B cell (primary cell): Measurements from ENCODE around the gene BLOC1S2. TPM values are rescaled to one million over a fixed set of nuclear protein-coding genes. Genes with fewer than 3 reads are reported as not detected.
"Not testable (repeated sequence)": the region's sequence is repeated elsewhere in the genome, so short reads cannot be mapped to it uniquely, and the experiment has no call there.

Experiments used
- ATAC-seq: fragments of 200-7000 bp; cut with Tn5 transposase; one replicate; pipeline ENCODE4 v1.10.0; 2021; ENCODE audit warnings: low read depth, mild to moderate bottlenecking, moderate number of reproducible peaks, moderate library complexity
- CTCF ChIA-PET: fragments of 350-600 bp; sonication (Branson Sonifier 250); formaldehyde crosslinking; loops from one replicate; lab custom pipeline; 2021; ENCODE audit warnings: antibody characterized with exemption, inconsistent platforms; lab: Charles Lee
- POLR2A ChIA-PET: fragments of 350-600 bp; sonication (Branson Sonifier 250); formaldehyde crosslinking; loops from one replicate; lab custom pipeline; 2021; ENCODE audit warnings: antibody characterized with exemption; lab: Charles Lee
- DNase-seq: peaks from one replicate; pipeline ENCODE4 v3.0.0; 2013
- H2AFZ ChIP-seq: 2 replicates; pipeline ENCODE4 v1.6.1; 2012; ENCODE audit warnings: mild to moderate bottlenecking, low read depth, low read length; ENCODE audit not compliant: insufficient read depth, poor library complexity, severe bottlenecking
- H3K27ac ChIP-seq, 2 donors: 1 replicate in 1 of 2; 2 replicates in 1 of 2; pipeline ENCODE4 v1.5.1; 2012 to 2013; ENCODE audit warnings: low read length in 2 of 2, mild to moderate bottlenecking in 2 of 2, moderate library complexity in 1 of 2
- H3K27me3 ChIP-seq, 4 experiments: fragments of 200-600 bp in 1 of 4; sonication (generic) in 1 of 4; replicated peaks in 1 of 4; 1 replicate in 2 of 4; 2 replicates in 2 of 4; pipeline versions ENCODE4 v1.6.1 to v1.7.0; 2013 to 2016; ENCODE audit warnings: low read length in 3 of 4, mild to moderate bottlenecking in 2 of 4, mixed read lengths in 1 of 4, moderate library complexity in 1 of 4; ENCODE audit not compliant: insufficient read depth in 4 of 4, control insufficient read depth in 3 of 4; ENCODE audit errors: control extremely low read depth in 1 of 4
- H3K36me3 ChIP-seq, 2 experiments: replicated peaks in 1 of 2; 1 replicate in 1 of 2; 2 replicates in 1 of 2; pipeline versions ENCODE4 v1.6.1 to v1.7.1; 2013; ENCODE audit warnings: low read length in 1 of 2; ENCODE audit not compliant: insufficient read depth in 2 of 2, control insufficient read depth in 1 of 2; ENCODE audit errors: control extremely low read depth in 1 of 2, extremely low read depth in 1 of 2
- H3K4me1 ChIP-seq, 2 donors: fragments of 200-600 bp in 1 of 2; sonication (generic) in 1 of 2; 1 replicate in 1 of 2; 2 replicates in 1 of 2; pipeline versions ENCODE4 v1.5.1 to v1.6.1; 2013 to 2017; ENCODE audit warnings: low read length in 2 of 2; ENCODE audit not compliant: control insufficient read depth in 2 of 2, insufficient read depth in 2 of 2
- H3K4me2 ChIP-seq: replicated peaks from 2 replicates; pipeline ENCODE3; 2012; ENCODE audit warnings: mild to moderate bottlenecking, low read depth, low read length; ENCODE audit not compliant: poor library complexity, severe bottlenecking
- H3K4me3 ChIP-seq, 5 experiments: fragments of 200-600 bp in 1 of 5; sonication (generic) in 1 of 5; 1 replicate in 3 of 5; 2 replicates in 2 of 5; pipeline versions ENCODE4 v1.5.1 to v1.7.0; 2011 to 2016; ENCODE audit warnings: low read length in 4 of 5, mild to moderate bottlenecking in 4 of 5, low read depth in 2 of 5, control low read depth in 1 of 5, moderate library complexity in 1 of 5; ENCODE audit not compliant: insufficient read depth in 1 of 5; ENCODE audit errors: control extremely low read depth in 1 of 5, extremely low read depth in 1 of 5
- H3K79me2 ChIP-seq: fragments of 200-600 bp; sonication (generic); one replicate; pipeline ENCODE4 v1.6.0; 2016; ENCODE audit warnings: low read length; ENCODE audit not compliant: control insufficient read depth, insufficient read depth
- H3K9ac ChIP-seq: fragments of 200-600 bp; sonication (generic); 2 replicates; pipeline ENCODE4 v1.6.1; 2017; ENCODE audit warnings: mild to moderate bottlenecking, low read length, moderate library complexity
- H3K9me3 ChIP-seq, 3 donors: one replicate each; pipeline versions ENCODE4 v1.6.1 to v1.7.1; 2013; ENCODE audit warnings: low read length in 2 of 3; ENCODE audit not compliant: control insufficient read depth in 2 of 3, insufficient read depth in 1 of 3; ENCODE audit errors: control extremely low read depth in 1 of 3
- H4K20me1 ChIP-seq: 2 replicates; pipeline ENCODE4 v1.6.0; 2012; ENCODE audit warnings: mild to moderate bottlenecking, low read length; ENCODE audit not compliant: insufficient read depth, control insufficient read depth, poor library complexity, severe bottlenecking
- H3K27ac Mint-ChIP-seq: one replicate; pipeline ENCODE4 v1.8.0; 2021; ENCODE audit warnings: mixed read lengths
- H3K27me3 Mint-ChIP-seq: one replicate; pipeline ENCODE4 v1.8.0; 2021; ENCODE audit warnings: mixed read lengths
- H3K4me1 Mint-ChIP-seq: one replicate; pipeline ENCODE4 v1.8.0; 2021; ENCODE audit warnings: mixed read lengths
- H3K4me3 Mint-ChIP-seq: one replicate; pipeline ENCODE4 v1.8.0; 2021; ENCODE audit warnings: mixed read lengths
- H3K9me3 Mint-ChIP-seq: one replicate; pipeline ENCODE4 v1.8.0; 2022; ENCODE audit warnings: mixed read lengths; ENCODE audit not compliant: insufficient read depth
- EZH2 ChIP-seq: IDR thresholded peaks from 2 replicates; pipeline ENCODE4 v1.6.1; 2012; ENCODE audit warnings: borderline replicate concordance, low read depth, mild to moderate bottlenecking, moderate library complexity, low read length; ENCODE audit not compliant: insufficient read depth, poor library complexity, severe bottlenecking
- WGBS: methylation state at CpG from one replicate; pipeline ENCODE4 v1.1.5; 2013; ENCODE audit warnings: missing lambda C conversion rate; ENCODE audit not compliant: insufficient coverage; 5-methylcytosine and 5-hydroxymethylcytosine counted together
- intact Hi-C: fragments of 100-400 bp; cut with micrococcal nuclease; formaldehyde crosslinking; loops from one replicate; pipeline ENCODE4 v1.10.0; 2022
- polyA plus RNA-seq: library from polyadenylated mRNA; depleted of rRNA; stranded (reverse); fragments of >200 nt; gene quantifications from 2 replicates; pipeline ENCODE4 v1.2.3, GENCODE V29; 2012
- total RNA-seq, 2 donors: library from RNA; stranded (reverse); fragments of 120-200 nt in 1 of 2; gene quantifications; 1 replicate in 1 of 2; 2 replicates in 1 of 2; pipeline versions ENCODE4 v1.2.3 to v1.2.4, GENCODE V29; 2013 to 2022
- TF ChIP-seq, protein P1 (sequence below): fragments of 200-600 bp; IDR thresholded peaks from one replicate; pipeline ENCODE4 v1.8.0; 2022; ENCODE audit warnings: antibody characterized with exemption, mild to moderate bottlenecking

Gene BLOC1S2
- total and polyA plus RNA-seq, 2 donors (not counting 1 experiment from before 2014, with no cell fraction given), result 47.2 to 48.7 TPM

DNA sequence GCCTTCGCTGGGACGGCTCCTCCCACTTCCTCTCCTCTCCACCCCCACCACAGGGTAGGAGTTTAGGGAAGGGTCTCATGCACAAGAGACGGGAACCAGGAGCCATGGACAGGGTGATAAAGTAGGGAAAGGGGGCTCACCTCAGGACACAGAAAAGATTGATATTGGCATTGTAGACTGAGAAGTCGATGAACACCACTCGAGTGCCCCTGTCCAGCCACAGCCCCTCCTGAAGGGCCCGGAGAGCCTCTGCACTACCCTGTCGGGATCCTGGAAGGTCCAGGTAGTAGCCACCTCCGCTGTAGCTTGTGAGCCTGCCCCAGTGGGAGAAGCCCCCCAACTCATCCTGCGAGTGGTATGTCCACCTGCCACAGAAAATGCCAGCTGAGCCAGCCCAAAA lies 10.8 kb upstream of the BLOC1S2 start:
- Mint-ChIP-seq H3K27me3 (peaks cover 35% of the 10 kb centered on the region), H3K9me3 (no peaks in the 10 kb centered on the region), H3K4me1 (peaks cover 18% of the 10 kb centered on the region), H3K4me3 (no peak overlapping the region), H3K27ac (no peak overlapping the region)
- intact Hi-C loops, result no loop called here
- ATAC-seq (no peak), DNase-seq (no peak)
- Histone ChIP-seq H2AFZ (no peak overlapping the region), H3K27me3 (peaks cover 0 to 19% (median 4%) of the 10 kb centered on the region in 4 experiments), H3K4me1 (peaks cover 10 to 12% of the 10 kb centered on the region in 2 donors), H3K9me3 (no peaks in the 10 kb centered on the region), H3K79me2 (no peaks in the 10 kb centered on the region), H3K27ac (no peak overlapping the region), H3K4me2 (no peak overlapping the region), H3K9ac (no peak overlapping the region), H3K36me3 (no peaks in the 10 kb centered on the region), H3K4me3 (no peak overlapping the region), H4K20me1 (no peaks in the 10 kb centered on the region)
- 85% methylated on average over 6 of the region's 9 CpGs for WGBS
- CTCF ChIA-PET, result interaction anchor here (1.8 kb wide), 1 partner anchor 222 kb away, joined by 5 read pairs; the partner anchor contains the start of gene SEC31B
- TF ChIP-seq EZH2, result no peak
- TF ChIP-seq, protein P1, sequence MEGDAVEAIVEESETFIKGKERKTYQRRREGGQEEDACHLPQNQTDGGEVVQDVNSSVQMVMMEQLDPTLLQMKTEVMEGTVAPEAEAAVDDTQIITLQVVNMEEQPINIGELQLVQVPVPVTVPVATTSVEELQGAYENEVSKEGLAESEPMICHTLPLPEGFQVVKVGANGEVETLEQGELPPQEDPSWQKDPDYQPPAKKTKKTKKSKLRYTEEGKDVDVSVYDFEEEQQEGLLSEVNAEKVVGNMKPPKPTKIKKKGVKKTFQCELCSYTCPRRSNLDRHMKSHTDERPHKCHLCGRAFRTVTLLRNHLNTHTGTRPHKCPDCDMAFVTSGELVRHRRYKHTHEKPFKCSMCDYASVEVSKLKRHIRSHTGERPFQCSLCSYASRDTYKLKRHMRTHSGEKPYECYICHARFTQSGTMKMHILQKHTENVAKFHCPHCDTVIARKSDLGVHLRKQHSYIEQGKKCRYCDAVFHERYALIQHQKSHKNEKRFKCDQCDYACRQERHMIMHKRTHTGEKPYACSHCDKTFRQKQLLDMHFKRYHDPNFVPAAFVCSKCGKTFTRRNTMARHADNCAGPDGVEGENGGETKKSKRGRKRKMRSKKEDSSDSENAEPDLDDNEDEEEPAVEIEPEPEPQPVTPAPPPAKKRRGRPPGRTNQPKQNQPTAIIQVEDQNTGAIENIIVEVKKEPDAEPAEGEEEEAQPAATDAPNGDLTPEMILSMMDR, result no peak
- POLR2A ChIA-PET, result no interaction called here

DNA sequence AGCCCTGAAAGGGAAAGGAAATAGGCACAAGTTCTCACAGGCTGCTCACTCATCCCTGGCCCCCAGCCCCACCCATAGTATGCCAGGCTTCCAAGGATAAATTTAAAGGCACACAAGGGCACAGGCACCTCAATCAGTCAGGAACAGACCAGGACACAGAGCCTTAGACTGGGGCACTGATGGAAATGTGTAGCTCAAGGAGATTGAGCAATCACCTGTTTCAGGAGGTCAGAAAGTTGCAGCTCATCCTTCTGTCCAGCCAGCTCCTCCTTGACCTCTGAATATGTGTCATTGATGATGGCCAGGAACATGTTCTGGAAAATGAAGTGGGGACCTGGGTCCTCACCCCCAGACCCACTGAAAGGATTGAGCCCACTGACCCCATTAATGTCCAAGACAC lies 6.6 kb upstream of the BLOC1S2 start:
- Histone ChIP-seq H3K27me3 (peaks cover 0 to 15% (median 4%) of the 10 kb centered on the region in 4 experiments), H3K4me2 (no peak overlapping the region), H3K9me3 (no peaks in the 10 kb centered on the region), H4K20me1 (no peaks in the 10 kb centered on the region), H3K79me2 (peaks cover 26% of the 10 kb centered on the region), H3K27ac (no peak overlapping the region), H2AFZ (no peak overlapping the region), H3K36me3 (no peaks in the 10 kb centered on the region), H3K4me3 (no peak overlapping the region), H3K4me1 (peaks cover 10 to 11% of the 10 kb centered on the region in 2 donors), H3K9ac (no peak overlapping the region)
- no peak for DNase-seq
- Mint-ChIP-seq H3K9me3 (no peaks in the 10 kb centered on the region), H3K27ac (no peak overlapping the region), H3K27me3 (peaks cover 35% of the 10 kb centered on the region), H3K4me3 (no peak overlapping the region), H3K4me1 (peaks cover 18% of the 10 kb centered on the region)
- no peak for TF ChIP-seq EZH2
- TF ChIP-seq, protein P1, result no peak
- ChIA-PET POLR2A (interaction anchor here (0.6 kb wide), 1 partner anchor 54 kb away, joined by 4 read pairs; no protein-coding TSS in a partner anchor), CTCF (no interaction called here)
- intact Hi-C loops, result no loop called here
- no peak for ATAC-seq

DNA sequence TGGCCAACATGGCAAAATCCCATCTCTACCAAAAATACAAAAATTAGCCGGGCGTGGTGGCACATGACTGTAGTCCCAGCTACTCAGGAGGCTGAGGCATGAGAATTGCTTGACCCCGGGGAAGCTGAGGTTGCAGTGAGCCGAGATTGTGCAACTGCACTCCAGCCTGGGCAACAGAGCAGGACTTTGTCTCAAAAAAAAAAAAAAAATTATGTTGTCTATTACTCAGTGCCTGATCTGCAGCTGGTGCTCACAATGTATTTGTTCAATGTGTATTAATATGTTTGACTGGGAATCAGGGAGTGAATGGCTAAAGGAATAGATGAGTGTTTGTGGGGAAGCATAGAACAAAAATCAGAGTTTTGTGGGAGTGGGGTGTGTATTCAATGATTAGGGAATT lies 5.8 kb upstream of the BLOC1S2 start:
- H3K27ac ChIP-seq, H2AFZ ChIP-seq, intact Hi-C loops, H3K9ac ChIP-seq, CTCF ChIA-PET, POLR2A ChIA-PET, H3K4me3 ChIP-seq, H3K9me3 ChIP-seq, H3K27ac Mint-ChIP-seq, H3K36me3 ChIP-seq, H3K4me3 Mint-ChIP-seq, H3K4me2 ChIP-seq, H4K20me1 ChIP-seq, DNase-seq, H3K4me1 ChIP-seq, ATAC-seq, H3K9me3 Mint-ChIP-seq: not testable (repeated sequence)
- 87% methylated on average over 4 of the region's 4 CpGs for WGBS
- Mint-ChIP-seq H3K4me1 (peaks cover 14% of the 10 kb centered on the region), H3K27me3 (peaks cover 35% of the 10 kb centered on the region)
- peaks cover 0 to 15% (median 4%) of the 10 kb centered on the region in 4 experiments for H3K27me3 ChIP-seq
- H3K79me2 ChIP-seq, result peaks cover 33% of the 10 kb centered on the region
